BE2C (cell line): ENCODE data around the gene EP400.

Source experiments
- DNase-seq: peaks from one replicate; pipeline ENCODE4 v3.0.0-alpha.2; 2020
- H3K27me3 ChIP-seq: fragments of 250-450 bp; sonication (Bioruptor Pico); 2 replicates; pipeline ENCODE4 v1.5.1; 2020; ENCODE audit warnings: mild to moderate bottlenecking
- H3K36me3 ChIP-seq: fragments of 250-450 bp; sonication (Bioruptor Pico); 2 replicates; pipeline ENCODE4 v1.5.1; 2020; ENCODE audit warnings: mild to moderate bottlenecking
- H3K4me1 ChIP-seq: fragments of 250-450 bp; sonication (Bioruptor Pico); 2 replicates; pipeline ENCODE4 v1.5.1; 2020
- H3K4me3 ChIP-seq: 2 replicates; pipeline ENCODE4 v1.5.1; 2011; ENCODE audit warnings: low read depth, low read length
- H3K9me3 ChIP-seq: fragments of 250-450 bp; sonication (Bioruptor Pico); 2 replicates; pipeline ENCODE4 v1.5.1; 2020
- CTCF ChIP-seq: IDR thresholded peaks from 2 replicates; pipeline ENCODE4 v1.5.1; 2012; ENCODE audit warnings: mild to moderate bottlenecking, low read depth, low read length

EP400 gene

DNA sequence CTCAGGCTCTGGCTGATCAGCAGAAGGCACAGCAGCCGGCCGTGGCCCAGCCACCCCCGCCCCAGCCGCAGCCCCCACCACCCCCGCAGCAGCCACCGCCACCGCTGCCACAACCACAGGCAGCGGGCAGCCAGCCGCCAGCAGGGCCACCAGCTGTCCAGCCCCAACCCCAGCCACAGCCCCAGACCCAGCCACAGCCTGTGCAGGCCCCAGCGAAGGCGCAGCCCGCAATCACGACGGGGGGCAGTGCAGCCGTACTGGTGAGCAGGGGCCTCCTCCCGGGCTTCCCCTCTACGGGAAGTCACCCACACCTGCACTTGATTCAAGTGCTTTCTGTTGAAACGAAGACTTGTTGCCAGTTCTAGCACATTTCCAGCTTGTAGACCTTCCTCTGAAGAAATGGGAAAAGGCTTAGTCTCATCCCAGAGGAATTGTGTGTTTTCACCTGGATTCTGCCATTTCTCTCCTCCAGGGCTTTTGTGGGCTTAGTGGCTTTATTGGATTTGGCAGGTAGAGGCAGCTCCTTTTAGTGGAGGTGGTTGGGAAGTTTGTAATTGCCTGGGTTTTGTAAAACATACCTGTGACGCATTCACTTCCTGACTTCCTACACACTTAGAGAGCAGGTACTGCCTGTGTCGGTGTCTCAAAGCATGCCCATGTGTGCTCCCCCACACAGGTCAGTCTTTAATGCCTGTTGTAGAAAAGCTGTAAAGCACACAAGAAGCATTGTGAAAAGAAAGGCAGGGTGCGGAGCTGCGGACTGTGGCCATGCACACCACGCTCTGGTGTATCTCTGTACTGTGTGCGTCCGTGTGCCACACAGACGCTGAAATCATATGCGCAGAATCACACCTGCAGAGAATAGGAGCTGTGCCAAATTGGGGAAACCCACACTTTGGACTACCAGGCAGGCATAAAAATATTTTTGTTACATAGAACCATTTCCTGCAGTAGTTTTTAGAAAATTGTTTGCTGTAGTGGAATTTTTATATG lies 103.9 kb downstream of the EP400 start:
- Histone ChIP-seq H3K4me1 (peaks cover 4% of the 10 kb centered on the region; the same call in 1 of the 2 replicates), H3K36me3 (peaks cover 63% of the 10 kb centered on the region), H3K27me3 (no peaks in the 10 kb centered on the region), H3K9me3 (no peaks in the 10 kb centered on the region), H3K4me3 (no peak overlapping the region)
- no peak for TF ChIP-seq CTCF
- DNase-seq: no peak

- Histone ChIP-seq H3K9me3 (no peaks in the 10 kb centered on the region), H3K27me3 (no peaks in the 10 kb centered on the region), H3K4me3 (no peak overlapping the region), H3K4me1 (peaks cover 4% of the 10 kb centered on the region; the same call in 1 of the 2 replicates), H3K36me3 (peaks cover 57% of the 10 kb centered on the region)
- no peak for TF ChIP-seq CTCF
- no peak for DNase-seq
Observed at GRCh38 chr12:132054983-132055382, 105.2 kb downstream of the EP400 start.

- no peak for DNase-seq
- Histone ChIP-seq H3K36me3 (peaks cover 55% of the 10 kb centered on the region), H3K9me3 (no peaks in the 10 kb centered on the region), H3K4me3 (no peak overlapping the region), H3K27me3 (no peaks in the 10 kb centered on the region), H3K4me1 (peaks cover 4% of the 10 kb centered on the region; the same call in 1 of the 2 replicates)
- TF ChIP-seq CTCF: no peak
Observed at GRCh38 chr12:132055535-132056096, 105.9 kb downstream of the EP400 start.

- Histone ChIP-seq H3K4me3 (no peak overlapping the region), H3K27me3 (no peaks in the 10 kb centered on the region), H3K9me3 (no peaks in the 10 kb centered on the region), H3K4me1 (peaks cover 4% of the 10 kb centered on the region; the same call in 1 of the 2 replicates), H3K36me3 (peaks cover 50% of the 10 kb centered on the region)
- no peak for TF ChIP-seq CTCF
- no peak for DNase-seq
Observed at GRCh38 chr12:132056320-132056719, 106.6 kb downstream of the EP400 start.

GRCh38 chr12:132056951-132057350 lies 107.2 kb downstream of the EP400 start:
- no peaks in the 10 kb centered on the region for H3K9me3 ChIP-seq
- no peak for DNase-seq
- peaks cover 55% of the 10 kb centered on the region for H3K36me3 ChIP-seq
- H3K4me3 ChIP-seq: no peak overlapping the region
- H3K27me3 ChIP-seq: no peaks in the 10 kb centered on the region
- peaks cover 3% of the 10 kb centered on the region; the same call in 1 of the 2 replicates for H3K4me1 ChIP-seq
- no peak for TF ChIP-seq CTCF

DNA sequence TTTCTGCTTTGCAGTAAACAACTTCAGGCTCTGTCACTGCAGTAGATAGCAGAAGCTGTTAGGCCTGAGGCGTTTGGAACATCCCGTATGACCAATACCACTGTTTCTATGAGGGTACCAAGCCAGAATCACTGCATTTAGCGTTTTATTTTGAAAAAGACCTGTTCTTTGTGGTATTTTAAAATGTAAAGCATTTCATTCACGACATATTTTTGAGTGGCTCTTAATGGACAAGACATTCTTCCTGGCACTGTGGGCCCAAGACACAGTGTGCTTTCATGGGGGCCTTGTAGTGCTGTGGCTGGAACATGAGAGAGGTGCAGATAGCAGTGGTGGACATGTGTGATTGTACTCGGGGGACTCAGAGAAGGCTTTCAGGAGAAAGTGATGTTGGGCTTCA lies 107.9 kb downstream of the EP400 start:
- H3K27me3 ChIP-seq: no peaks in the 10 kb centered on the region
- H3K4me1 ChIP-seq: no peaks in the 10 kb centered on the region
- no peak for DNase-seq
- no peak overlapping the region for H3K4me3 ChIP-seq
- H3K36me3 ChIP-seq: peaks cover 55% of the 10 kb centered on the region
- no peak for TF ChIP-seq CTCF
- no peaks in the 10 kb centered on the region for H3K9me3 ChIP-seq
